Measurements from ENCODE around the gene FOXJ1.
"Not testable (repeated sequence)": the region's sequence is repeated elsewhere in the genome, so short reads cannot be mapped to it uniquely, and the experiment has no call there.

FOXJ1 gene

GRCh38 chr17:76141212-76142038 lies at the start of gene FOXJ1:
TSS of gene FOXJ1 (minus strand) at chr17:76141245. CDS start at chr17:76140395, 850 bp downstream.
- peak; percentile 79 to 81 for DNase-seq (ENCODE audit: low read depth in 2 of 2)

- DNase-seq (ENCODE audit: low read depth in 2 of 2) = no peak
Observed at GRCh38 chr17:76189741-76190140, 48.7 kb upstream of the FOXJ1 start.

- DNase-seq (ENCODE audit: low read depth in 2 of 2) = no peak
Observed at GRCh38 chr17:76189247-76189646, 48.2 kb upstream of the FOXJ1 start.

- DNase-seq (ENCODE audit: low read depth in 2 of 2) = no peak
Observed at GRCh38 chr17:76188213-76189016, 47.4 kb upstream of the FOXJ1 start.

GRCh38 chr17:76186774-76187173 lies 45.7 kb upstream of the FOXJ1 start:
- DNase-seq (ENCODE audit: low read depth in 2 of 2) = not testable (repeated sequence)

- DNase-seq (ENCODE audit: low read depth in 2 of 2) = no peak
Observed at GRCh38 chr17:76184290-76184689, 43.2 kb upstream of the FOXJ1 start.

GRCh38 chr17:76182016-76182764 lies 41.1 kb upstream of the FOXJ1 start:
- DNase-seq (ENCODE audit: low read depth in 2 of 2) = peak; percentile 91 to 97

- peak in 1 of 2 donors; percentile 21 for DNase-seq (ENCODE audit: low read depth in 2 of 2)
Observed at GRCh38 chr17:76179496-76180467, 38.7 kb upstream of the FOXJ1 start.

GRCh38 chr17:76178124-76178523 lies 37.1 kb upstream of the FOXJ1 start:
- DNase-seq (ENCODE audit: low read depth in 2 of 2) = no peak

GRCh38 chr17:76176701-76177574 lies 35.9 kb upstream of the FOXJ1 start:
- DNase-seq (ENCODE audit: low read depth in 2 of 2) = no peak

GRCh38 chr17:76174037-76174436 lies 33.0 kb upstream of the FOXJ1 start:
- no peak for DNase-seq (ENCODE audit: low read depth in 2 of 2)

GRCh38 chr17:76173474-76173873 lies 32.4 kb upstream of the FOXJ1 start:
- DNase-seq (ENCODE audit: low read depth in 2 of 2) = no peak

- DNase-seq (ENCODE audit: low read depth in 2 of 2) = no peak
Observed at GRCh38 chr17:76171706-76172105, 30.7 kb upstream of the FOXJ1 start.

GRCh38 chr17:76170114-76170513 lies 29.1 kb upstream of the FOXJ1 start:
- no peak for DNase-seq (ENCODE audit: low read depth in 2 of 2)

- no peak for DNase-seq (ENCODE audit: low read depth in 2 of 2)
Observed at GRCh38 chr17:76166906-76167305, 25.9 kb upstream of the FOXJ1 start.

GRCh38 chr17:76166168-76166567 lies 25.1 kb upstream of the FOXJ1 start:
- no peak for DNase-seq (ENCODE audit: low read depth in 2 of 2)

GRCh38 chr17:76164331-76164730 lies 23.3 kb upstream of the FOXJ1 start:
- no peak for DNase-seq (ENCODE audit: low read depth in 2 of 2)

- DNase-seq (ENCODE audit: low read depth in 2 of 2) = no peak
Observed at GRCh38 chr17:76163919-76164318, 22.9 kb upstream of the FOXJ1 start.

GRCh38 chr17:76161619-76162266 lies 20.7 kb upstream of the FOXJ1 start:
- no peak for DNase-seq (ENCODE audit: low read depth in 2 of 2)

Data from stimulated activated CD4-positive, alpha-beta T cell treated with anti-CD3 and anti-CD28 coated beads, Interleukin-1b, Interleukin-23, amount 100 ng/mL, for 4 hours (primary cell).